GM19240 (cell line): ENCODE results near the gene SUMO3.

Experiments
- DNase-seq: peaks from one replicate; pipeline ENCODE4 v3.0.0; 2011; ENCODE audit warnings: low spot score; ENCODE audit not compliant: insufficient read length

SUMO3 gene

GRCh38 chr21:44803651-44804050 is 14.2 kb downstream of the SUMO3 start:
- DNase-seq = no peak

- no peak for DNase-seq
Observed at GRCh38 chr21:44802396-44803153, 15.3 kb downstream of the SUMO3 start.

- peak; percentile 97 for DNase-seq
Observed at GRCh38 chr21:44801468-44802395, 16.1 kb downstream of the SUMO3 start, which contains the start of gene UBE2G2. Gene UBE2G2 (minus strand): TSS chr21:44801820. CDS start chr21:44801748, 72 bp downstream.

GRCh38 chr21:44800971-44801467 is 16.8 kb downstream of the SUMO3 start:
- peak; percentile 55 for DNase-seq

- DNase-seq = no peak
Observed at GRCh38 chr21:44800103-44800502, 17.8 kb downstream of the SUMO3 start.

GRCh38 chr21:44799646-44800045 is 18.2 kb downstream of the SUMO3 start:
- no peak for DNase-seq

GRCh38 chr21:44797775-44798174 is 20.1 kb downstream of the SUMO3 start:
- no peak for DNase-seq

- no peak for DNase-seq
Observed at GRCh38 chr21:44795342-44795741, 22.5 kb downstream of the SUMO3 start.

GRCh38 chr21:44793592-44794374 is 24.1 kb downstream of the SUMO3 start:
- DNase-seq = no peak

- peak; percentile 81 for DNase-seq
Observed at GRCh38 chr21:44792702-44793591, 24.9 kb downstream of the SUMO3 start.

- no peak for DNase-seq
Observed at GRCh38 chr21:44791993-44792392, 25.9 kb downstream of the SUMO3 start.

GRCh38 chr21:44791246-44791645 is 26.6 kb downstream of the SUMO3 start:
- no peak for DNase-seq

GRCh38 chr21:44790368-44790767 is 27.5 kb downstream of the SUMO3 start:
- DNase-seq = no peak

- DNase-seq = no peak
Observed at GRCh38 chr21:44789880-44790279, 28.0 kb downstream of the SUMO3 start.

- no peak for DNase-seq
Observed at GRCh38 chr21:44785620-44786335, 32.1 kb downstream of the SUMO3 start.

- no peak for DNase-seq
Observed at GRCh38 chr21:44784810-44785209, 33.1 kb downstream of the SUMO3 start.

- DNase-seq = no peak
Observed at GRCh38 chr21:44783020-44783696, 34.7 kb downstream of the SUMO3 start.

GRCh38 chr21:44780767-44781459 is 36.9 kb downstream of the SUMO3 start:
- no peak for DNase-seq

- DNase-seq = no peak
Observed at GRCh38 chr21:44780137-44780502, 37.7 kb downstream of the SUMO3 start.
